SK-MEL-5 (cell line): ENCODE measurements around the gene TOLLIP. TPM values are rescaled to one million over a fixed set of nuclear protein-coding genes. Genes with fewer than 3 reads are reported as not detected.

ENCODE experiments used
- DNase-seq: peaks from one replicate; pipeline ENCODE4 v3.0.0-alpha.2; 2016; ENCODE audit warnings: low read depth, low spot score
- in situ Hi-C: cut with HindIII; loops from 2 replicates; pipeline ENCODE4 v1.10.0; 2016; ENCODE audit warnings: low sequenced_read_pairs, high pct_unique_total_duplicates, low pct_unique_long_range_greater_than_20kb
- total RNA-seq: library from RNA; depleted of rRNA; stranded (reverse); fragments of >200 nt; shearing (Covaris generic); gene quantifications from 2 replicates; pipeline ENCODE4 v1.2.3, GENCODE V29; 2014

The TOLLIP gene
- total RNA-seq, 1 experiment from 2014 or later: 33.5 TPM

DNA sequence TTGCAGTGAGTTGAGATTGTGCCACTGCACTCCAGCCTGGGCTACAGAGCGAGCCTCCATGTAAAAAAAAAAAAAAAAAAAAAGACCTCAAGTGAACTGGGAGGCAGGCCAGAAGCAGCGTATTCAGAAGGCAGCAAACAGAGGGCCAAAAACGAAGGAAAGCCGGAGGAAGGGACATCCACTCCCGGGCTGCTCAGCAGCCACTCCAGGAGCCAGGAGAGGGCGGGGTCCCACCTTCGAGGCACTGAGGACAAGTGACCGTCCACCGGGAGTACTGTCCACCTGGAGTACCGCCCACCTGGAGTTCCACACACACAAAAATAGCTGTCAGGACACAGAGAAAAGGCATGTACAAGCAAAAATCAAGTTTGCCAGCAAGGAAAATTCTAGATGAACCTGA is 5.5 kb downstream of the TOLLIP start:
- DNase-seq: no peak
- in situ Hi-C loops: no loop called here

DNA sequence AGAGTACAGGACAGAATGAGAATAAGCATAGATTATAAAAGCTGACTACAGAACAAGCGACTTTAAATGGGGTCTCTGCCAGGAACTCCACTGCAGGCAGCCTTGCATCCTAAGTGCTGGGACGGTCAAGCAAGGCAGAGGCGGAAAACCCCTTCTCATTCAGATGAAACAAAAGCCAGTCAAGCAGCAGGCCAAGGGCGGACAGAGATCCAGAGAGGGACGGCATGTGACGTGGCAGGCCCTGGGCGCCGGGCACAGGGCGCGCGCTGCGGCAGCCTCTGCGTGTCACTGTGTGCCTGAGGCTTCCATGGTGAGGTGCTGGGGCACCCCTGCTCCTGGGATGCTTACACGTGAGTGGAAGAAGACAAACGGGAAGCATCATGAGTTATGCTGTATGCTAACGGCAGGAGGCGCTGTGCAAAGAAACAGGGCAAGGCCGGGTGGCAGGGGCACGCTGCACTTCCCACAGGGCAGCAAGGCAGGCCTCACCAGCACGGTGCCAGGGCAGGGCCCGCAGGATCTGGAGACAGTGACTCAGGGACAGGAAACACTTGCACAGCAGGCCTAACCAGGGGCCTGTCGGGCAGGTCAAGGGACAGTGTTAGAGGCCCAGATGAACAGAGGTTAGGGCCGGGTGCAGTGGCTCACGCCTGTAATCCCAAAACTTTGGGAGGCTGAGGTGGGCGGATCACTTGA is 6.2 kb downstream of the TOLLIP start:
- in situ Hi-C loops: no loop called here
- DNase-seq: peak; percentile 47

DNA sequence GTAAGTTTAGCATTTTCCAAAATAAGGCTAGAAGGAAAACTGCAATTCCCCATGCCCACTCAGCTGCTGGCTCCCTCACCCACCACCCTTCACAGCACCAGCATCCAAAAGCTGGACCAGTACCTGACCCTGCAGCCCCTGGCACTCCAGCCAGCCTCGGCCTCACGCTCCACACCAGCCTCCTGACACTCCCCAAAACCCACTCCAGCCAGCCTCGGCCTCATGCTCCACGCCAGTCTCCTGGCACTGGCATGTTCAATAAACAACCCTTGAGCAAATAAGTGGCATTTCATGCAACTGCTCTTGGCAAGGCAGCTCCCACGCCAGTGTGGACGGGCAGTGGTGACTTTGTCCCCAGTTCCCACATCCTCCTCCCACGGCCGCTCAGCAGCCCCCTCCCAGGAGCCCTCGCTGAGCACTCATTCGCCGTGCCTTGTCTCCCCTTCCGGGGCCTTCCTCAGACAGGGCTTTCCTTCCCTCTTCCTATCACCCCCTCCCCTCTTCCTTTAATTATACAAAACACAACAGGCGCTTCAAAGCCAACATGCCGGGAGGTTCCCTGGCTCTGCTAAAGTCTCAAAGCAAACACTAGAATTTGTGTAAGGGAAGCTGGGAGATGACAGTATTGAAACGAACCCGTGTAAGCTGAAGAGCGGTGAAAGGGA is 6.8 kb downstream of the TOLLIP start:
- in situ Hi-C loops: no loop called here

DNA sequence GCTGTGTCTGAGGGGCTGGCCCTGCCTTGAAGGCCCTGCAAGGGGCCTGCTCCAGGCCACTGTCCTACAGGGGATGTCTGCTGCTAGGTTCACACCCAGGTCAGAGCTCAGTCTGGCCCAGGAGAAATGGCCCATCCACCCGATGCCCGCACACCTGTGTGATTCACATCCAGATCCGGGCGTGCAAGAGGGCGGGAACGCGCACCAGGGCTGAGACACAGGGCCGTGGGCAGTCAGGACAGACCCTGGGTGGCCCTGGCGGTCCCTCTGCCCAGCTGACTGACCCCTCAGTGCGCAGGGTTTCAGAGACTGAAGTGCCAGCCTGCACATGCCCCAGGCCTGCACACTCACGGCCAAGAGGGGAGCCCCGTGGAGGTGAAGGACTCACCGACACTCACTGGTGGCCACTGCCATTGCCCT is 7.4 kb downstream of the TOLLIP start:
- DNase-seq: no peak
- in situ Hi-C loops: no loop called here

More for the DNA sequence above, 6.8 kb downstream of the TOLLIP start:
- no peak for DNase-seq

DNA sequence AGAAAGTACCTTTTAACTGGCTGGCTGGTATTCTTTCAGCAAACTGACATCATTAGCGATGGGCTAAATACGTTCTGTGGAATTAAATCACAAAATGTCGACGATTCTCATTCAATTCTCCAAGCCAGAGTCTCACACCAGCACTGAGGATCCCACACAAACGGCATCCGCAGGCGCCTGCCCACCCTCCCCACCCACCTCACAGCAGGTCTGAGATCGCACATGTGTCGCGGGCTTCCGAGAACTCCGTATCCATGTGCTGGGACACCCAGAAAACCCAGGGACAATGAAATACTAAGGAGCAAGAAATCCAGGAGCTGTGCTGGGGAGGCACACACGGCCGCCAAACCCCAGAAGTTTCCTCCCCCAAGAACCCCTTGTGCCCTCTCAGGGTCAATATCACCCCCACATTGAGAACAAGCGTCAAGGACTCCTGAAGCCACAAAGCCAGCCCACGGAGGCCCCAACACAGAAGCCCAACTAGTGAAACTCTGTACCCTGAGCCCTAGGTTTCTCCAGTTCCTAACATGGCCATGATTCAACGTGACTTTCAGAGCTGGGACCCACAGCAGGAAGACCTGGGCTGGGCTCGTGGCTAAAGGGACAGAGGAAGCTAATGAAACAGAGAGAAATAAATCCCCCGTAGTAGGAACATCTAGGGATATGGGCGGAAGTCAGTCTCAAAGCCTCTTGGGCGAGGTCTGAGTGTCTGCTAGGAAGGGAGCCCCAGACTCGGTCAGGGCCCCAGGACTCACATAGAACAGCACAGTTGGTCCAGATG is 8.0 kb downstream of the TOLLIP start:
- no peak for DNase-seq
- in situ Hi-C loops: no loop called here

DNA sequence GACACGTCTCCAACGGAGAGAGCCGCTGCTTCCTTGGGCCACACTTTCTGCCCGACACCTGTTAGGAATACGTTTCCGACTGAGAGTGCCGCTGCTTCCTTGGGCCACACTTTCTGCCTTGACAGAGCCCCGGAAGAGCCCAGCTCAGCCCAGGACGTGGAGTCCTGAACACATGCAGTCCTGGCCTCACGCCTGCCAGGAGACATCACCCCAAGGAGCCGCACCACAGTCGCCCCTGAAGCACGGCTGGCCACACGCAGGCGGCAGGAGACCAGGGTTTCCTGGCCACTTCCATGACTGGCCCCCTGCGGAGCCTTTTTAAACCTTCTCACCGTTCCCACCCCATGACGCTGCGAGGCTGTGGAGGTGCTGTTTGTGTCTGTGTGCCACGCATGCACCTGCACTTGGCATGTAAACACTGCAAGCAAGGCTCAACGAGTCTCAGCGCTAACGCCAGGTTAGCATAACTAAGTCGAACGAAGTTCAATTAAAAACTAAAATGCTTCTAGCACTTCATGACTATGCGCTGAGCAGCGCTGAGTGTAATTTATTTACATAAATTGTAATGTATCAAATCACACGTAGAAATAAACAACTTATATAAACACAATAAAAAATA is 8.8 kb downstream of the TOLLIP start:
- in situ Hi-C loops: no loop called here
- DNase-seq: no peak

DNA sequence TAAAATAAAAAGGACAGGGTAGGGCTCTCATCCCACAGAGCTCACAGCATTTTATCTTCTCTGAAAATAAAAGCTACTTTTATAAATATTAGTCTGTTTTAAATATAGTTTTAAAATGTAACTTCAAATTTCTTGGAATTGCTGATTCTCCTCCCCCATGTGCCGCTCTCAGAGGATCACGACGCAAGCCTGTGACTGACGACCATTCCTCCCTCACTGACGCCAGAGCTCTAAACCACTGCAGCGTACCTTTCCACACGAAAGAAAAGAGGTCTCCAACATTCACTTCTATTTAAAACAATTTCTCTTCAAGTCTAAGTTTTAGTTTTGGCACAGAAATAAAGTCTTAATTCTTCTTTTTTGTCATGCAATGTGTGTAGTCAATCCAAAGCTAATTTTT is 9.3 kb downstream of the TOLLIP start:
- in situ Hi-C loops: no loop called here

DNA sequence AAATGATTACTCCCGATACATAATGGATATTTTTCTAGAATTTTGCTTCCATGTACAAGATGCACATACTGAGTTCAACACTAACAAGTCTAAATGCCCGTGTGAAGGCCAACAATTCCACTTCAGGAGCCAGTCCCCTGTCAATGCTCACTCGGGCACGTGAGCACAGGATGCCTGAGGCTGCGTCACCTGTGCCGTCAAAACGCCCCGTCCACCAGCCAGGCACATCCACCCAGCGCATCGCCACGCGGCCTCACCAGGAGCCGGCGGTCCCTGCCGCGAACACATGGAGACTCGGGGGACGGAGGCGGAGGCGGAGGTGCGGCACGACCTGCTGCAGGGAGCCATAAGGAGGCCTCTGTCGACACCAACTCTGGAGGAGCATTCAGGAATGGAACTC is 9.8 kb downstream of the TOLLIP start:
- in situ Hi-C loops: no loop called here
- no peak for DNase-seq

More for the DNA sequence above, 9.3 kb downstream of the TOLLIP start:
- no peak for DNase-seq

DNA sequence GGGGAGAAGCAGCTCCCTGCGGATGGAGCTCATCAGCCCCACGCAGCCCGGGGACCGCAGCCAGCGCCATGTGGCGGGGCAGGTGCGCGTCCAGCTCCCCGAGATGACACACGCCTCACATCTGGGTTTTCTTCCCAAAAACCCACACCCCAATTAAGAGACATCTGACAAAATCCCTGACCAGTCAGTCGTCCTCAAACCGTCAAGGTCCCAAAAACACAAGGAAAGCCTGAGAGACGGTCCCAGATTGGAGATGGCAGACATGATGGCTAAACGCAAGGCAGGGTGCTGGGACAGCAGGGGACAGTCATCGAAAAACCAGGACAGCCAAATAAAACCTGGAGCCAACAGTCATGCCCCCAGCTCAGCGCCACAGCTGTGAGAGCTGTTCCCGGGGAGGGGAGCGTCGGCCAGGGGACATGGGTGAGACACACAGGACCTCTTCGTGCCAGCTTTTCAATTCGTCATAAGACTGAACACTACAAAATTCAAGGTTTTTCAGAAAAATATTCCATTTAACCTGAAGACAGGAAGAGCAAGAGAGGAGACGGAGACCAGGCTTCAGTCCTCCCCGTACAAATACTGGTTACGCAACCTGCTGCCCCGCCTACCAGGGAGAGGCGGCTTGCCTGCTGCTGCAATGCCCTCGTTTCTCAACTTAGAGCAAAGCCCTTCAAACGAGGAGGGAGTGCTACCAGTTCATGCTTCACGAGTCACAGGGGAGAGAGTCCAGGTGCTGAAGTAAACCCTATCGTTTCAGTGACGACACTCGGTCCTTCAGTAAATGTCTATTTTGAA is 10.5 kb downstream of the TOLLIP start:
- in situ Hi-C loops: no loop called here
- DNase-seq: no peak

DNA sequence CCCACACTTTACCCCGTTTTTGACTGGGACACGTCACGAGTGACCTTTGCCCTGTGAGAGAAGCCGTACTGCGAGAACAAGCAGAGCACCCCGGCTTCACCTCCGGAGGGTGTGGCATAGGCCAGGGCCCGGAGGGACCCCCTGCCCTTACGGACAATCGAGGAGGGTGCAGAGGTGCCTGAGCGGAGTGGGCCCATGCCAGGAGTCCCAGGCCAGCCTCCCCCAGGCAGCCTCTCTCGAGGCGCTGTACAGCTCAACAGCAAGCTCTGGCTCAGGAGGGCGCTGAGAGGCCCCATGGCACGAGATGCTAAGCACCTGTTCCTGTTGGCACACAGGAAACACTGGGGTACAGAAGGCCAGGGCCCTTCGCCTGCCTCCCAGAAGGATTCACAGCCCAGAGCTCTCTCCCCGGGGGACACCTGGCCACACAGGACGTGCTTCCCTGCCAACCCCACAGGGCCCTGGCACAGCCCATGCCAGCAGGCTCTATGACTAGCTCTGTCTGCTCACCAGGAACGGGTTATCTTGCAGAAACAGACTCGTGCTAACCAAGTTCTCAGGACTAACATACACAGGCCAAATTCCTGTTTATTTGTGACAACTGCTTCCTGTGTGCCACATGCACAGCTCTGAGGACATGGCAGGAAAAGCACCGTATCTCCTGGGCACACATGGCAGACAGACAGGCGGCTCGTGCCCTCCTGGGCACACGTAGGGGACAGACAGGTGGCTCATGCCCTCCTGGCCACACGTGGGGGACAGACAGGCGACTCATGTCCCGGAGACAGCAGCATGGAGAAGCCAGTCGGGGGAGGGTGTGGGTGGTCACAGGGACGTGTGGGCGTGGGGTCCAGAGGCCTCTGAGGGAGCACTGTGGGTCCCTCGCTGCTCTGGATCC is 11.6 kb downstream of the TOLLIP start:
- in situ Hi-C loops: no loop called here
- no peak for DNase-seq

DNA sequence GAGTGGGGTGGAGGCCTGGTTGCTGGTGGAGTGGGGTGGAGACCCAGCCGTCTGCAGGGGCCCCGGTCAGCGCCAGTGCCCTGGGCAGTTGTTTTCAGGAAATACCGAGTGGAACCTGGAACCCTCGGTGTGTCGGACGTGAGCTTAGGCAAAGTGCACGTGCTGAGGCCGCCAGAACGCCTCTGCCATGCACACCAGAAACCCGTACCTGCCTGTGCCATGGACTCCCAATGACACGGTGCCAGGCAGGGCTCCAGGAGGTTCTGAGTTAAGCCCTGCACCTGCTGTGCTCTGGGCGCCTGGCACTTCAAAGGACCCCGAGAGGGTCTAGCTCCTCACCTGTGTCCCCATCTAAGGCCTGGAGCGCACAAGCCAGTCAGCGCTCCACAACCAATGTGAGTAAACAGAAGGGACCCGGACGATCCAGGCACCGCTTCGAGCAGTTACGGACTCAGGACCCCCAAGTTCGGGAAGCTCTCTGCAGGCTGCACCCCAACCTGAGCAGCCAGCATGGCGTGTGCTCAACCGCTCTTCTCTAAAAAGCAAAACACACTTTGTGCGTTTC is 12.3 kb downstream of the TOLLIP start:
- no peak for DNase-seq
- in situ Hi-C loops: no loop called here

DNA sequence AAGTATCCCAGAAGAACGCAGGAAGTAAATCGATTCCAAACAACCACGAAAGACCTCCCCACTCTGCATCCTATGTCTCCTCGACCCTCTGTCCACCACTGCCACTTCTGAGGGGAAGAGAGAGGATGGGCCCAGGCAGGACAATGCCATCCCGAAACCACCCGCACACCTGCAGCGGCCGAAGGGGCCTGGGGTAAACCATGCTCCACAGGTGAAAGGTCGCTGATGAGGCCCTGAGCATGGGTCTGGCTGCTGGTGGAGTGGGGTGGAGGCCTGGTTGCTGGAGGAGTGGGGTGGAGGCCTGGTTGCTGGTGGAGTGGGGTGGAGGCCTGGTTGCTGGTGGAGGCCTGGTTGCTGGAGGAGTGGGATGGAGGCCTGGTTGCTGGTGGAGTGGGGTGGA is 13.1 kb downstream of the TOLLIP start:
- in situ Hi-C loops: no loop called here
- DNase-seq: no peak

DNA sequence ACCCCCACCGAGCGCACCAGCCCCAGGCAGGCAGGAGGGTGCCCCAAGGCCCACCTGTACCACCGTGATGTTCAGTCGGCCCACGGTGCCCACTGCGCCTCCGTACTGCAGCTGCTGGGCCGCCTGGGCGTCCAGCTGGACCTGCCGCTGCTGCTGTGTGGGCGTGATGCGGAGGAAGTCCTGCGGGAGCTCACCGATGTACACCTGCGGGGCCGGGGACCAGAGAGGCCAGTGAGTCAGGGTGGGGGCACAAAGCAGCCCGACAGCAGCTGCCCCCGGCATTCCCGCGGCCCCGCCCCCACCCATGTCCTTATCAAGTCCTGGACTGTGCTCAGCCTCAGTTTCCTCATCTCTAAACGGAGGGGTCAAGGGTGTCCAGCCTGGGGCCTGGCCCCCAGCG is 13.8 kb downstream of the TOLLIP start:
- no peak for DNase-seq
- in situ Hi-C loops: no loop called here

DNA sequence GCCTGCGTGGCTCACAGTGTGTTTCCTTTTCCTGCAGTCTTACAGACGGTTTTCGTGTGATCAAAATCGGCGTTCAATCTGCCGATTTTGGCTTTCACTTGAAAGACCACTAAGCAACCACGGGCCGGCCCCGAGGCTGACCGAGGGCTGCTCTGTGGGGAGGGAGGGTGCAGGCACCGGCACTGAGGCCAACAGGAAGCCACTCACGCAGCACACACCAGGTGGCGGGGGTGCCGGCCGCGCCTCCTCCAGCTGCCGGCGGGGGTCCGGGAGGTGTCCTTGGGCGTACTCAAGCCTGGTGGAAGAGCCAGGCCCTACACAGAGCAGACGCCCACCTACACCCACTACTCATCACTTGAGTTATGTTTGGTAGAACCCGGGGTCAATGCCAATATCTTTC is 14.3 kb downstream of the TOLLIP start:
- in situ Hi-C loops: no loop called here
- no peak for DNase-seq

DNA sequence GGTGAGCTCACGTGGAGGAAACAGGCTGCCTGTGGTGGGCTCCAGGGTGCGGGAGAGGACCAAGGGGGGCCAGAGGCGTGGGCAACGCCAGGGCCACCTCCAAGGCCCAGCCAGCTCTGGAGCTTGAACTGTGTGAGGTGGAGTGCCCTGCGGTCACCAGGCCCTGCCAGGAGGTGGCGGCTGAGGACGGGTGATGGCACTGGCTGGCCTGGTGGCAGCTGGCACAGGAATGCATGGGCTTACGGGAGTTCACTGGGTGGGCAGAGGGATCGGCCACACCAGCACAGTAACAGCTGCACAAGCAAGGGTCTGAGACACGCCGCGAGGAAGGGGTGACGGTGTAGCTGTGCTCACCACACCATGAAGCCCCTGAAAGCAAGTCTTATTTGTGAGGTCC is 15.8 kb downstream of the TOLLIP start:
- in situ Hi-C loops: no loop called here
- DNase-seq: peak; percentile 20
